Stimulated activated CD4-positive, alpha-beta T cell treated with anti-CD3 and anti-CD28 coated beads, Interleukin-4, amount 100 ng/mL, for 4 hours (primary cell): ENCODE data around the gene CD300LF.
A peak's percentile ranks its signal among the peaks of the same experiment; 100 is the strongest.

Experiments used
- DNase-seq, 2 experiments: peaks; one replicate each; pipeline ENCODE4 v3.0.0-alpha.2; 2020

CD300LF gene

GRCh38 chr17:74745548-74746177, 32.9 kb upstream of the CD300LF start:
- DNase-seq: no peak

- peak; percentile 71 to 81 for DNase-seq
Observed at GRCh38 chr17:74744714-74745547, 32.2 kb upstream of the CD300LF start.

GRCh38 chr17:74744349-74744713, 31.6 kb upstream of the CD300LF start:
- no peak for DNase-seq

DNA sequence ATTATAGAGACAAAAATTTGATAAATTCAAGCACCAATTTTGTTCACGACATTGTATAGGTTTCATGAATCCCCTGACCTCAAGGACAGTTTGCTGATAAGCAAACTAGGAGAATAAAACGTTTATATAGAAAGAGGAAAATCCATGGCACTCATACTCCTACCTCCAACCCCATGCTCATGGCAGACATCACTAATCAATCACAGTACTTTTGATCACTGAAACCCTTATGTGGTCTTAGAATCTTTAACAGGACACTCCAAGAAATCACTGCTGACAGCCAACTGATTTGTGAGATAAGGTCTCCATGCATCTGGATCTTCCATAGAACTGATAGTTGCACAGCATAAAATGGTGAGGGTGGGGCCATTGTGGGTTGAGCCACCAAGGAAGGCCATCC, 31.0 kb upstream of the CD300LF start:
- no peak for DNase-seq

DNA sequence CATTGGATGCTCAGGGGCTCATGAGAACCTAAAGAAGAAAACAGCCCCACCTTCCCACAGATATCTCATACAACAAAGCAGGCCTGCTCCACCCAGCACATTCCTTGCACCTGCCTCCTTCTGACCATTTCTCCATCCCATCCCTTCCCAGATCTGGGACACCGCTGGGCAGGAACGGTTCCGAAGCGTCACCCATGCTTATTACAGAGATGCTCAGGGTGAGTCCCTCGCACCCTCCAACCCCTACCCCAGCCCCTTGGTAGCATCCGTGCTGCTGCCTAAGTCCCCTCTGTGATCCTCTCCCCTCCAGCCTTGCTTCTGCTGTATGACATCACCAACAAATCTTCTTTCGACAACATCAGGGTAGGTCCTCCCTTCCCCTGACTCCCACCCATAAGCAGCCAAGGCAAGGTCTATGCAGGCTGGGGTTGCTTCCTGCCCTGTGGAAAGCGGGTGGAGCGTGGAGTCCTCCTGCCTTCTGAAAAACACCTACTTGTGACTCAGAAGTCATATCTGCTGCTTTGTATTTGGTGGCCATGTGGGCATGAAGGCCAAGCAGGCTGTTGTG, 30.3 kb upstream of the CD300LF start:
- no peak for DNase-seq

- peak in 1 of 2 experiments; percentile 39 for DNase-seq
Observed at GRCh38 chr17:74742153-74742515, 29.4 kb upstream of the CD300LF start.

- DNase-seq: no peak
Observed at GRCh38 chr17:74740641-74741387, 28.1 kb upstream of the CD300LF start.

DNA sequence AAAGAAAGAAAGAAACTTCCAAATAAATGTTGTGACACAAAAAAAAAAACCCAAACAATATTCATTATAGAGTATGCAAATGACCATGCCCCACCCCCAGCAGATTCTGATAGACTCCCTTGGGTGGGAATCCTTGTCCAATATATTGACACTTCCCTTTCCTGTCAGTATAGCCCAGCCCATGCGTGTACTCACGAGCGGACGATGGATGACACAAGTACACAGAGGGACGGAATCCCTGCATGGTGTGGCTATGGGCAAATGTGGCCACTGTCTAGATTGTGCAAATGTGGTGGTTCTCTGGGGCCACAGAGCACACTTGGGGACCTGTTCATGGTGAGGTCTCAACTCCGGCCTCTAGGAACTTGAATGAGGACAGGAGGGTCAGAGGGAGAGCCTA, 27.4 kb upstream of the CD300LF start:
- DNase-seq: no peak

DNA sequence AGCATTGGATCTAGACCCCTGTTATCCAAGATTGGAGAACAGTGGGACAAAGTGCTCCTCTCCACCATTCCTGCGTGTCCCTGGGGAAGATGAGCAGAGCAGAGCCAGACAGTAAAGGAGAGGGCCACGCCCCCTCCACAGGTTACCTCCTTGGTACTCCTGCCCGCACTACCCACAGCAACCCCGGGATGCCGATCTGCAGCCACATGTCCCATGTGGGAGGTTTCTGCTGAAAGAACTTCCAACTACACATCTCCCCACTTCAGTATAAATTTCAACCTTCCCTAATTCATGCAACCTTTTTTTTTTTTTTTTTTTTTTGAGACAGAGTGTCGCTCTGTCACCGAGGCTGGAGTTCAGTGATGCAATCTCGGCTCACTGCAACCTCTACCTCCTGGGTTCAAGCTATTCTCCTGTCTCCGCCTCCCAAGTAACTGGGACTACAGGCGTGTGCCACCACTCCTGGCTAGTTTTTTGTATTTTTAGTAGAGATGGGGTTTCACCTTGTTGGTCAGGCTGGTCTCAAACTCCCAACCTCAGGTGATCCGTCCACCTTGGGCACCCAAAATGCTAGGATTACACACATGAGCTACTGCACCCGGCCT, 26.6 kb upstream of the CD300LF start:
- no peak for DNase-seq

GRCh38 chr17:74738051-74738996, 25.6 kb upstream of the CD300LF start:
- DNase-seq: peak; percentile 60 to 65

- no peak for DNase-seq
Observed at GRCh38 chr17:74737299-74738050, 24.8 kb upstream of the CD300LF start.

DNA sequence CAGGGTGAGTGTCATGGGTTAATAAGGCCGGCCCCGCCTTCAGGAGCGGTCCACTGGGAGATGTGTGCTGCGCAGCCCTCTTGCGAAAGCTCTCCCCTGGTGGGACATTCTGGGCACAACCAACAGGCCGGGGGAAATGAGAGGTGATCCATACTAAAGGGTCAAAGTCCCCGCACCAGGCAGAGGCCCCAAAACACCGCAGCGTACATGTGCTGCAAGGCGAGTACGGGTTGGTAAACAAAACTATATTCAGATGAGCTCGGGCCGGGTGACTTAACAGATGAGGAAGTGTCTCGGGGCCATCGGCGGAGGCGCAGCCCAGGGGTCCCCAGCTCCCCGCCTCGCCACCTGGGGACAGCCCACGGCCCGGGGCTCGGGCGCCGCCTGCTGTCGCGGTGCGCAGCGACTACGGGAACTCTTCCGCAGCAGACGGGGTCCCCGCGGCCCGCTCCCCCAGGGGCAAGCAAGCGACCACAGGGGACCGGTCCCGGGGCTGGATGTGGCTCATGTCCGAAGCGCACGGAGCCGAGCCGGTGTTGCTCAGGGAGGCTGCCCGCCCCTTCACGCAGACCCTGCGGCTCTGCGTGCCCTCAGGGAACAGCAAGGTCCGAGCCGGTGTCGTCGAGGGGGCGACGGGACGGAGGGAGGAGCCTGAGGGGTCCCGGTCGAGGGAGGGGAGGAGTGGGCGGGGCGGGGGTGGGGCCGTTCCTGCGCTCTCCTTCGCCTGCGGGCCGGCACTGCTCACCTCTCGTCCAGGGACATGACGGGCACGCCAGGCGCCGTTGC, 24.0 kb upstream of the CD300LF start, which contains the start of gene RAB37:
Gene RAB37 (plus strand): TSS at position 744 of the 786 bp plus-strand sequence. CDS start 17 bp downstream, at position 761.
- peak in 1 of 2 experiments; percentile 47 for DNase-seq

DNA sequence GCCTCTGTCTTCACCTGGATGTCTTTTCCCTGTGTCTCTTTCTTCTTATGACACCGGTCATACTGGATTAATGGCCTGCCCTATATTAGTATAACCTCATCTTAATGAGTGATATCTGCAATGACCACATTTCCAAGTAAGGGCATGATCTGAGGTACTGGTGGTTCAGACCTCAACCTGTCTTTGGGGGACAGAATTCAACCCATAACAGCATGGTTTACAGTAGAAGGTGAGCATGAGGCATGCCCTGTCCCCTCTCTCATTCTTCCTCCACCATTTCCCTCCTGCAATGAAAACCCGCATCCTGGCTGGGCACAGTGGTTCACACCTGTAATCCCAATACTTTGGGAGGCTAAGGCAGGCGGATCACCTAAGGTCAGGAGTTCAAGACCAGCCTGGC, 21.5 kb upstream of the CD300LF start:
- no peak for DNase-seq

- no peak for DNase-seq
Observed at GRCh38 chr17:74733365-74734122, 20.8 kb upstream of the CD300LF start.

DNA sequence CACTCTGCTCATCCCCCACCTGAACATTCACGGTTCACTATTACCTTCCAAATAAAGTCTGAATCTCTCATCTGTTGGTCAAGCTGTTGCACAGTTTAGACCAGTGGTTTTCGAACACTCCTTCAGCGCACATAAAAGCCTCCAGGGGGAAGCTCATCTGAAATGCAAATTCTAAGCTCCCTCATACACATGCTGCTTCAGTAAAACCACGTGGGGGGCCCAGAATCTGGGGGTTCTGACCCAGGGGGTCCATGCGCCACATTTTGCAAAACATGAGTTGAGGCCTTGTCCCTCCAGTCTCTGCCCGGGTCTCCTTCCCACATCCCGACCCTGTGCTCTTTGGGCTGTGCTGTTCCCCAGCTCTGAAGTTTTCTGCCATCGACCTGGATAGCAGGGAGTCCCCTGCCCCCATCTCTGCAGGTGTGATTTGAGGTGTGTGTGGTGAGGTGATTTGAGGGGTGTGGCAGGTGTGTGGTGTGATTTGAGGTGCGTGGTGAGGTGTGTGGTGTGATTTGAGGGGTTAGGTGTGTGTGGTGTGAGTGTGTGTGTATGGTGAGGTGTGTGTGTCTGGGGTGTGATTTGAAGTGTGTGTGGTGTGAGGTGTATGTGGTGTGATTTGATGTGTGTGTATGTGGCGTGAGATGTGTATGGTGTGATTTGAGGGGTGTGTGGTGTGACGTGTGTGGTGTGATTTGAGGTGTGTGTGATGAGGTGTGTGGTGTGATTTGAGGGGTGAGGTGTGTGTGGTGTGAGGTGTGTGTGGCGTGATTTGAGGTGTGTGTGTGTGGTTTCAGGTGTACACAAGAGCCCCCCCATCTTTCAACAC, 19.5 kb upstream of the CD300LF start:
- no peak for DNase-seq

DNA sequence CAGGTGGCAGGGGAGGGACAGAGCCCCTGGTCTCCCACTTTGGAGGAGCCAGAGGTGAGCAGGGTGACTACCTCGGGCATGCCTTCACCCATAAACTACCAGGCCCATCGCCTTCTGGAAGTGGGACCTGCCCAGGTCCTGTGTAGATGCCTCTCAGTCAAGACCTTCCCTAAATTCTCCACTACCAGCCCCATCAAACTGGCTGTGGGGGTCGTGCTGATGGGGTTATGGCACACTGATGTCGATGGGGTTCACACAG, 18.6 kb upstream of the CD300LF start:
- DNase-seq: no peak

DNA sequence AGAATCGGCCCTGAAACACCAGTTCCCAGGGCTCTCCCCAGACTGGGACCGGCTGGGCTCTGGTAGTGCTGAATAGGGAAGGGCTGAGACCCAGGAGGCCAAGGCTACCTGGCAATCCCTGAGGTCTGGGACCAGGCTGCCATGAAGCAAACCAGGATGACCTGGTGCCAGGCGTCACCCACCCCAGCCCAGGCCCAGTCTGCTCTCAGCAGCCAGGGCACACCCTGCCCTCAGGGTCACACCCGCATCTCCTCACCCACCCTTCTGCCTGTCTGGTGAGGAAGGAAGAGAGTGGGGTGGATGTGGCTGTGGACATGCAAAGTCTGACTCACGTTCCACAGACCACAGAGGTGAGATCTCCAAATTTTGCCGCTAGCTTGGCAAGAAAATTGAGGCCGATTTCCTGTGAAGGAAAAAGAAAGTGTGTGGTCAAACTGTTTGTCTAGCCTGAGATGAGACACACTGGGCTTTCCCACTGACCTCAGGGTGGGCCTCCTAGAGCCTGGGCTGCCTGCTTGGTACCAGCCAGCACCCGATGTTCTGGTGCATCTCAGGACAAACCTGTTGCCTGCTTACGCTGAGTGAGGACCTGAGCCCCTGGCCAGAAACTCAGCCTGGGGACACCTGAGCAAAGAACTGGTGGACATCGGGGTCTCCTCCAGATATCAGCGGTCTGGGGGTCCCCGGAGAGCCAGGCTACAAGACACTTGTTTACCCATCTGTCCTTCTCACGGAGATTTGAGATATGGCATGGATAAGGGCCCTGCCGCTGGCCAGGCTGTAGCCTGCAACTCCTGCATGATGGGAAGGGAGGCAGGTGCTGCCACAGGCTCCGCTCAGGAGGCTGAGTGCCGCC, 18.0 kb upstream of the CD300LF start:
- peak in 1 of 2 experiments; percentile 37 for DNase-seq

DNA sequence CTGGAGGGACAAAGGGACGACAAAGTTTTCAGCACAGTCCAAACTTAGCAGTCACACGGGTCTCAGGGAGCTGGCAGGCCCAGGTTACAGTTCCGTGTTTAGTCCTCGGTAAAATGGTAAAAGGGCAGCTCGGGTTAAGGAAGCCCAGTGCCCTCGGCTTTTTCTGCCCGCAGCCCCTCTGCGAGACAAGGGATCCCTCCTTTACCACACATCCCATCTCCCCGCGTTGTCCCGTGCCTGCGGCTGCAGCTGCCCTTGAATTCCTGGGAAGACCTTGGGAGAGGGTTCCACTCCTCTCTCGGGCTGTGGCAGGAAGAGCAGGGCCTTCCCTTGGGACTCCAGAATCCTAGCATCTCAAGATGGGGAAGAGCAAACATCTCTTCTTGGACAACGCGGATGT, 17.1 kb upstream of the CD300LF start:
- DNase-seq: no peak
